H54 (cell line): ENCODE measurements around the gene RAD9A.
A peak's percentile ranks its signal among the peaks of the same experiment; 100 is the strongest.

Source experiments
- DNase-seq: peaks from one replicate; pipeline ENCODE4 v3.0.0; 2011; ENCODE audit warnings: low spot score, mixed read lengths; ENCODE audit not compliant: insufficient read length
- FAIRE-seq: peaks from 3 replicates; lab custom pipeline; 2011; peaks lifted over from hg19 to GRCh38; lab: Jason Lieb, UNC
- POLR2A ChIP-seq: IDR thresholded peaks from 2 replicates; pipeline ENCODE4 v1.6.1; 2011; ENCODE audit warnings: low read depth, mild to moderate bottlenecking, low read length

Gene RAD9A

DNA sequence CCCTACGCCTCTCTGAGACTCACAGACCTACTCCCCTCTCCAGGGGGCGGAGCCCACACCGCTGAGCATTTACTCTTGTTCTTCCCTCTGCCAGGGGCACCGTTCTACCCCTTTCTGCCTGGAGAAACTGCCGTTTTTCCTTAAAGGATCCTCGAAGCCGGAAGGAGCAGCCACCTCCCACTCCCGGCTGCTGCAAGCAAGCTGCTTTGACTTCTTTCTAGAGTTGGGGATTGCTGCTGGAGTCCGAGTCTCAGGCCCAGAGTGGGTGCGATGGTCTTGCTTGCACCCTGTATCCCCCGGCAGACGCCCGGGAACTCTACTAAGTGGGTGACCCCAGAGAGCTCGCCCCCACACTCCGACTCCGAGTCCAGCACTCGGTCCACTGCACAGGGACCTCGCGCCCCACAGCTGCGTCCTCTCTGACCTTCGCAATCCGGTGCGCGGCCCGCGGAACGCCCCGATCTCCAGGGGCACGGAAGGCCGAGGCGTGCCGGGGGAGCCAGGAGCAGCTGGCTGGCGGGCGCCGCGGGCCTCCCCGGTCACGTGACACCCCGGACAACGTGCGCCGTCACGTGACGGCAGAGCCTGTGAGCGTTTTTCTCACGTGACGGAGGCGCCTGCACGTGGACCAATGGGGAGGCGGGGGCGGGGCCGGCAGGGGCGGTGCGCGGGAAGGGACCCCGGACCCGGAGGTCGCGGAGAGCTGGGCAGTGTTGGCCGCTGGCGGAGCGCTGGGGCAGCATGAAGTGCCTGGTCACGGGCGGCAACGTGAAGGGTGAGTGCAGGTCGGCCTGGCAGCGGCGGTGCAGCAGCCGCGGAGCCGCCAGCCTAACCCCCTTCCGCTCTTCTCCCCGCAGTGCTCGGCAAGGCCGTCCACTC lies at the start of gene RAD9A:
Gene RAD9A, plus strand, starts transcription at position 683 of the 879 bp plus-strand sequence. Its CDS starts 59 bp downstream, at position 742.
- no peak for FAIRE-seq

DNA sequence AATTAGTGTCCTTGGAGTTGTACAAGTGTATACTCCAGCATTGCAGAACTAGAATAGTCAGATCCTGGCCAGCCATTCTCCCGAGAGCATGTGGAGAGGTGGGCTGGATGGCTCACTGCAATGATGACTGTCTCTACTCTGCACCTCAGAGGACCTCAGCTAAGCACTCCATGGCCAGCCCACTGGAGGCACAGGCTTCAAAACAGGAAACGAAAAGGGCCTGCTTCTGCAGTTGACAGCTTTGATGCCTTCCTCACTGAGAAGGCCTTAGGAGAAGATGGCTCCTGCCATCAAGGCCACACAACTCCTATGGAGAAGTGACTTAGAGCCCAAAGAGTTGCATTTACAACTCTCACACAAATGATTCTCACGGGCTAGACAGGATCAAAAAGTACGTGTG lies 47.5 kb upstream of the RAD9A start:
- FAIRE-seq = no peak
- TF ChIP-seq POLR2A = no peak
- no peak for DNase-seq

More for the DNA sequence above, at the start of gene RAD9A:
- DNase-seq = peak; percentile 97
- peak; percentile 71 for TF ChIP-seq POLR2A

DNA sequence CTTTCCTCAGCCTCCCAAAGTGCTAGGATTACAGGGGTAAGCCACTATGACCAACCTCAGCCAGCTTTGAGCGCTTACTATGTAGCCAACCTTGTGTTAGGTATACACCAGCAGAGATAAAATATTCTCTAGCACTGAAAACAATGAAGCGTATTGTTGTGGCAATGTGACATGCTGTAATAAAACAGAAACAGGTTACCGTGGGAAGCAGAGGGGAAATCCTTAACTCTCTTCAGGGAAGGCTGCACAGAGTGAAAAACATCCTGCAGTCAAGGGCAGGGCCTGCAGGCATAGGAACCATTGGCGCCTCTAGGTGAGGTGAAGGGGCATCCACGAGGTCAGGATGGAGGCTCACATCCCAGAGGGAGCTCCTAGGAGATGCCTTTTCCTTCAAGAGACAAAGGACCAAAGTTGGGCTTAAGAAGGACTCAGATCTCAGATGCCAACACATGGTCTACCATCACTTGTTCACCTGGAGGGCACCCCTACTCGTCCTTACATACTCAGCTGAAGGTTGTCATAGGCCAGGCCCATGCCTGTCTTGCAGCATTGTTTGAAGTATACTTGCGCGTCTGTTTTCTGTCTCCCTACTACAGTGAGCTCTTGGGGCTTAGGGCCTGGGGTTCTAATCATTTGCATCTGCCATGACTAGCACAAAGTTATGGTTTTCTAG lies 46.4 kb upstream of the RAD9A start:
- FAIRE-seq (no peak), DNase-seq (no peak)
- TF ChIP-seq POLR2A = no peak

DNA sequence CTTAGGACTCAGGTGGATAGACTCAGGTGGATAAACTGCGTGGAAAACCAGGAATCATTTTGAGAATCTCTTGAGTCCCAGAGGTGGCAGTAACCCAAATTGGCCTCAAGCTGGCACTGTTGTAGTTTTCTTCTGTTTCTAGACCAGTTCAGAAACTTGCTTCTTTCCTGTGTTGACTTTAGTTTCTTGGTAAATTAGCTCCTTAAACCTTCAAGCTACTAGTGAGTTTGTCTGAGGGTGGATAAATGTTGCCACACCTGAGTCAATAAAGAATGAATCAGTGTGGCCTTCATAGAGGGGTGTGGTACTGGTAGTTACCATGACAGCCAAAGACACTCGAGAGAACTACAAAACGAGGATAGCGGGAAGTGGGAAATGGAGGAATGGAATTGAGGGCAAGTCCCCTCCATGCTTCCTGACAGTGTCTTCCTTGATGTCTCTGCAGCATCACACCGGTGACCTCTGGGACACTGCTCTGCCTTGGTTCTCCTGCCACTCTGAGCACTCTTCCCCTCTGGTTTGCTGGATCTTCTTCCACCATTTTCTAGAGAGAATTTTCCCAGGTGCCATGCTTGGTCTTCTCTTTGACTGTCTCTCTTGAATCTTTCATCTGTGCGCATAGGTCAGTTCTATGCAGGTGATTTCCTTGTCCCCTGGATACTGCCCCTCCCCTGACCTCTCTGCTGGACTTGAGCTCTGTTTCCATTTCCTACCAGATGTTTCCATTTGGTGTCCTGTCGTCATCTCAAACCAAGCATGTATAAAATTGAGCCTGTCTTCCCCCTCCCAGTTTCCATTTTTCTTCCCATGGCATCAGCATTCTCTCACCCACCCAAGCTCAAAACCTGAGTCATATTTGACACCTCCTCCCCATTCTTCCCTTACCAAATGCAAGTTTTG lies 45.6 kb upstream of the RAD9A start:
- no peak for TF ChIP-seq POLR2A
- DNase-seq (no peak), FAIRE-seq (no peak)

DNA sequence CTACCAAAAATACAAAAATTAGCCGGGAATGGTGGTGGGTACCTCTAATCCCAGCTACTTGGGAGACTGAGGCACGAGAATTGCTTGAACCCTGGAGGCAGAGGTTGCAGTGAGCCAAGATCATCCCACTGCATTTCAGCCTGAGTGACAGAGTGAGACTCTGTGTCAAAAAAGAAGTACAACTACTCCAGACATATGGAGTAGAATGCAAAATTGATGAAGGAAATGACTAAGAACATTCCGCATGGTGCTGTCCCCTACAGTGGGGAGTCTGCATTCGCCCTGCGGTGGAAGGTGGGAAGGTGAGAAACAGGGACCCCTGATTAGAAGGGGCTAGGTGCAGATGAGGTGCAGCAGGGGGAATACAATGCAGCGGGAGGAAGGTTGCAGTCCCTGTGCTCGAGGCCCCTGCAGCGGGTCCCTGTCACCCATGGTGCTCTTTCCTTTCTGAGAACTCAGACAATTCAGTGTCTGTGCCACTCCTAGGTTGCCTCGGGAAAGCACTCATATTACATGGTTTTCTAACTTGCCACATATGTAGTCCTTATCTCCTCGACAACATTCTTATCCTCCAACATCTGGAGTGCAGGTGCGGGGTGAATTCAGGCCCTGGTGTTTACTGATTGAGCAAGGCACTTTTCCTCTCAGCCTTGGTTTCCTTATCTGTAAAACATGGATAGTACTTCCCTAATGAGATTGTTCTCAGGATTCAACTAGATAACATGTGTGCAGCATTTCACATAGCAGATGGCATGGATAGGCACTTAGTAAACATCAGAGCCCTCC lies 43.6 kb upstream of the RAD9A start:
- DNase-seq = no peak
- no peak for FAIRE-seq
- no peak for TF ChIP-seq POLR2A

DNA sequence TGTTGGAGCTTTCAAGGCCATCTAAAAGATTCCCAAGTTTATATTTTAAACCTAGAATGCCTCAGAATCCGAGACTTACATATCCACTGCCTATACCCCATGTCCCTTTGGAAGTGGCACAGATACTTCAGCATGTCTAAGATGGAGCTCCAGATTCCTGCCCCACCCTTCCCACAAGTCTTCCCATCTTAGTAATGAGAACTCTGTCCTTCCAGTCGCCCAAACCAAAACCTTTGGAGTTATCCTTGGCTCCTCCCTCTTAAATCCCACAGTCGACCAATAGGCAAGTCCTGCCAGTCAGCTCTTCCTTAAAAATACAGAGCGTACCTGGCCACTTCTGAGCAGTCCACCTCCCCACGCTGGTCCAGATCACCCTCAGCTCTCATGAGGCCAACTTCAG lies 42.8 kb upstream of the RAD9A start:
- no peak for TF ChIP-seq POLR2A
- DNase-seq = no peak
- no peak for FAIRE-seq

DNA sequence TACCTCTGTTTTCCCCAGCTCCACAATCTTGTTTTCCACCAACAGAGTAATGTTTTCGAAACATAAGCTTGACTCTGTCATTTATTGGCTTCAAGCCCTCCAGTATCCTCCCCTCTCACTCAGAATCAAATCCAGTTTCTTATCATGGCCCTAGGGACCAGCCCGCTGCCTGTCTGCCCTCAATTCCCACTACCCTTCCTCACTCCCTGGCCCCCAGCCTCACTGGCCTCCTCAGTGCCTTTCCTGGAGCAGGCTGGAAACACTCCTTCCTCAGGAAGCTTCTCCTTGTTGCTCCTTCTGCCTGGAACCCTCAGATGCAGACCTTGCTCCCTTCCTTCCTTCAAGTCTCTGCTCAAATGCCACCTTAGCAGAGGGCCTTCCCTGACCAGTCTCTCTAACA lies 42.3 kb upstream of the RAD9A start:
- FAIRE-seq (no peak), DNase-seq (no peak)

DNA sequence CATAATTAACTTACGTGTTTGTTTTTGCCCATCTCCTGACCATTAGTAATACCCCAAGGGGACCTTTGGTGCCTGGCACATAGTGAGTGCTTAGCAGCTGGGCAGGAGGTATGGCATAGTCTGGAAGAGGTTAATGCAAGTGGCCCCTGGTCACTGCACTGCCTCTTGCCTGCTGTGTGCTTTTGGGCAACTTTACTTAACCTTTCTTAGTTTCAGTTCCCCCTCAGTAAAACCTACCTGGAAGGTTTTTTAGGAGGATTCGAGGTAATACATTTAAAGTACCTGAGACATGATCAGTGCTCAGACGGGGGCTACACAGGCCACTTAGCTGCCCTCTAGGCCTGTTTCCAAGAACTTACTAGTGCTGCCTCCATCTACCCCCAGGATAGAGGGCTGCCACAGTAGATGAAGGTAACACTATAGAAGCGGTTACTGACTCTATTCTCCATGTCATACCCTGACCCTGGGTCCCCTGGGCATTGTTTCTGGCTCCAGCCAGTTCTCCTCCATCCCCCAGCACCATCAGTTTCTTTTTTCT lies 41.8 kb upstream of the RAD9A start:
- no peak for TF ChIP-seq POLR2A
- FAIRE-seq = no peak
- no peak for DNase-seq

More for the DNA sequence above, 42.3 kb upstream of the RAD9A start:
- TF ChIP-seq POLR2A = no peak

DNA sequence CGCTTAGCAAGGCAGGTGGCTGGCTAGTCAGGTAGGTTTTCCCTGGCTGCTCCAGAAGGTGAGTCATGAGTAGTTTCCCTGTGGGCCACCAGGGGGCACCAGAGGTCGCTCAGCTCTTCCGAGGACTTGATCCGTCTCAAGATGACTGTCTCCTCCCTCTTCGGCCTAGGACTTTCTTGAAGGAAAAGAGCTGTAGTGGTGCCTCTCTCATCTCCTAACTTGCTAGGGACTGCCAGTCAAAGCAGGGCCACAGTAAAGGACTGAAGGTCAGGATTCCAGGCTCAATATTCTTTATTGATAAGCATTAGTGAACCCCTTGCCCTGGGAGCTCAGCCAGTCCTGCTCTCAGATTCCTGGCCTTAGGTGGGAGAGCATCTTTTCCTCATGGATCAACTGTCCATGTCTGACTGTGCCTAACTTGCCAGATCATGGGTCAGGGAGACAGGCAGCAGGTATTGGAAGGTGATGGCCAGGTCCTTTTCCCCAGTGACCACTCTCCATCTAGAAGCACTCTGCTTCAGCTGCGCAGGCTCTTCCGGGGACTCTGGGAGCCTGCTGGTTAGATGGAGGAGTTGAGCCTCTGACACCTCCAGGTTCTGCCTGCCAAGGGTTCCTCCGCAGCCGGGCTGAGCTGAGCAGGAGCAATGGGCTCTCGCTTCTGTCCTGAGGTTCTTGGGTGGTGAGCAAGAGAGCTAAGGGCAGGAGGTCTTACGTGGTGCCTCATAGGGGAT lies 40.3 kb upstream of the RAD9A start:
- no peak for FAIRE-seq
- peak; percentile 77 for DNase-seq
- no peak for TF ChIP-seq POLR2A

DNA sequence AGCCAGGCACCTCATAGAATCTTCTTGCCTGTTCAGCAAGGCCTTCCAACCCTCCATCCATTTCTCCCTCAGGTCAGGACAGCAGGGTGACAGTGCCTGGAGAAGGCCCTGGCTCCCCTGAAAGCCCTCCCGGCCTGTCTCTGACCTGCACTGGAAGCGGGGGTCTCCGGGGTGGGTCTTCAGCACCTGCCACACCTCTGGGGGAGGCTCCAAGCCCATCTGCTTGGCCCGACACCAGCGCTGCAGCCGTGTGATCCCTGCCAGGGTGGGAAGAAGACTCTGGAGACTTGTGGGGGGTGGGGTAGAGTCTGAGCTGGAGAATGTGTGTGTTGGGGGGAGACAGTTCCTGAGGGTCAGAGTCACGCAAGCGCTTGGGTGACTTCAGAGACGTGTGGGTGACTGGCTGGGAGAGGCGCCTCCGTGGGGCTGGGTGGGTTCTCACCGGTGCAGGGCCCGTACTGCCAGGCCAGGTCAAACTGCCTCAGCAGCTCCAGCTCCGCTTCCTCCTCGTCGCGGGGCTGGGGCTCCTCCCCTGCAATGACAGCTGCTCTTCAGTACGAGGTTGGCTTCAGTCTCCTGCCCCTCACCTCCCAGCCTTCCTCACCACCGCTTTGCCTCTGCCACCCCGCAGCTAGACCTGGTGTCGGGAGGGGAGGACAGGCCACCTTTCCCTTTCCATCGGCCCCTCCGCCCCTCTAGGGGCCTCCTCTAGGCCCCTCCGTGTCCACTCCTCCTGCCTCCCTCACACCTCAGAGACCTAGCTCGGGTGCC lies 39.1 kb upstream of the RAD9A start:
- FAIRE-seq = no peak

DNA sequence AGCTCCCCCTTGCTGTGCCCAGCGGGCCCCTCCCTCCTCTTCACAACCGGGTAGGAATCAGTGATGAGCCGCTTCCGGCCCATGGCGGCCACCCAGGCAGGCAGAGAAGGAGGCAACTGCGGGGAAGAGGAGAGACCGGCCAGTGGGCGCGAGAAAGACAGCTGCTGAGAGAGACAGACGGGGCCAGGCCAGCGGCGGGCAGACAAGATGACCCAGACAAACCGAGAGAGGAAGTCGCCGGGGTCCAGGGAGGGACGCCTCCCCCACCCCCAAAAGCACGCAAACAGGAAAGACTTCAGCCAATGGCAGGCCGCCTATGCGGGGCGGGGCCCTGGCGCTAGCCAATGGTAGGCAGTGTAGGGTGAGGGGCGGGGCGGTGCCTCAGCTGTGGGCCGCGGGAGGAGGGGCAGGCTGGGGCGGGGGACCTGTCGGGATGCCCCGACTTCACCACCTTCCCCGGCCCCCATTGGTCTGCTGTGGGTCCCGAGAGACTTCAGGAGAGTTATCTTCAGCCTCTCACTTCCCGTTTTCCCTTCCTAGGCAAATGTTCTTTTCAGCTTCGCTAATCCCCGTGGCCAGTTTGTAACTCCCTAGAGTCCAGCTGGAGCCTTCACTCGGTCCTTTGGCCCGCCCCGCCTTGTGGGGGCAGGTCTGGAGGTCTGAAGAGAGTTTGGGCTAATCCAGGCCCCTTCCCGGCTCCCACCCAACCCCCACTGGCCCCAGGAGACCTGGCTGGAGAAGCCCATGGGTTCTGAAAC lies 38.3 kb upstream of the RAD9A start, which contains the start of gene POLD4:
Gene POLD4, minus strand, starts transcription at position 230 of the 758 bp plus-strand sequence. Its CDS starts 147 bp downstream, at position 83.
- FAIRE-seq (no peak), DNase-seq (peak; percentile 76)
- TF ChIP-seq POLR2A = peak; percentile 79

More for the DNA sequence above, 39.1 kb upstream of the RAD9A start:
- TF ChIP-seq POLR2A = peak; percentile 19; the same call in 1 of the 2 replicates
- DNase-seq = no peak
